Bronchial epithelial cell (primary cell): ENCODE results near the gene ARL13B. TPM values are rescaled to one million over a fixed set of nuclear protein-coding genes. Genes with fewer than 3 reads are reported as not detected.
A peak's percentile ranks its signal among the peaks of the same experiment; 100 is the strongest.
"Not testable (repeated sequence)": the region's sequence is repeated elsewhere in the genome, so short reads cannot be mapped to it uniquely, and the experiment has no call there.

ENCODE experiments used
- DNase-seq: peaks from one replicate; pipeline ENCODE4 v3.0.0-alpha.2; 2010; ENCODE audit warnings: low read depth
- FAIRE-seq: peaks from 2 replicates; lab custom pipeline; 2011; peaks lifted over from hg19 to GRCh38; lab: Jason Lieb, UNC
- H3K27me3 ChIP-seq: 2 replicates; pipeline ENCODE4 v1.5.1; 2011; ENCODE audit warnings: low read length; ENCODE audit not compliant: control insufficient read depth, insufficient read depth
- H3K36me3 ChIP-seq: 2 replicates; pipeline ENCODE4 v1.5.1; 2011; ENCODE audit warnings: low read length; ENCODE audit not compliant: control insufficient read depth, insufficient read depth
- H3K4me3 ChIP-seq: 2 replicates; pipeline ENCODE4 v1.5.1; 2011; ENCODE audit warnings: mild to moderate bottlenecking, low read depth, low read length, control low read depth
- total RNA-seq: library from RNA; depleted of rRNA; stranded (reverse); fragments of >200 nt; gene quantifications from 2 replicates; pipeline ENCODE4 v1.2.1, GENCODE V29; 2014
- TF ChIP-seq, protein P1 (sequence below): IDR thresholded peaks from 2 replicates; pipeline ENCODE4 v1.5.1; 2011; ENCODE audit warnings: mild to moderate bottlenecking, moderate library complexity, low read length, control low read depth, inconsistent platforms; ENCODE audit not compliant: insufficient read depth, severe bottlenecking

ARL13B gene
- total RNA-seq, 1 donor from 2014 or later: 6.8 TPM

GRCh38 chr3:94036909-94037507 lies 57.1 kb downstream of the ARL13B start:
- FAIRE-seq (no peak), DNase-seq (peak; percentile 49)
- Histone ChIP-seq H3K4me3 (no peak overlapping the region), H3K27me3 (no peaks in the 10 kb centered on the region), H3K36me3 (no peaks in the 10 kb centered on the region)
- TF ChIP-seq, protein P1, sequence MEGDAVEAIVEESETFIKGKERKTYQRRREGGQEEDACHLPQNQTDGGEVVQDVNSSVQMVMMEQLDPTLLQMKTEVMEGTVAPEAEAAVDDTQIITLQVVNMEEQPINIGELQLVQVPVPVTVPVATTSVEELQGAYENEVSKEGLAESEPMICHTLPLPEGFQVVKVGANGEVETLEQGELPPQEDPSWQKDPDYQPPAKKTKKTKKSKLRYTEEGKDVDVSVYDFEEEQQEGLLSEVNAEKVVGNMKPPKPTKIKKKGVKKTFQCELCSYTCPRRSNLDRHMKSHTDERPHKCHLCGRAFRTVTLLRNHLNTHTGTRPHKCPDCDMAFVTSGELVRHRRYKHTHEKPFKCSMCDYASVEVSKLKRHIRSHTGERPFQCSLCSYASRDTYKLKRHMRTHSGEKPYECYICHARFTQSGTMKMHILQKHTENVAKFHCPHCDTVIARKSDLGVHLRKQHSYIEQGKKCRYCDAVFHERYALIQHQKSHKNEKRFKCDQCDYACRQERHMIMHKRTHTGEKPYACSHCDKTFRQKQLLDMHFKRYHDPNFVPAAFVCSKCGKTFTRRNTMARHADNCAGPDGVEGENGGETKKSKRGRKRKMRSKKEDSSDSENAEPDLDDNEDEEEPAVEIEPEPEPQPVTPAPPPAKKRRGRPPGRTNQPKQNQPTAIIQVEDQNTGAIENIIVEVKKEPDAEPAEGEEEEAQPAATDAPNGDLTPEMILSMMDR: peak; percentile 65

DNA sequence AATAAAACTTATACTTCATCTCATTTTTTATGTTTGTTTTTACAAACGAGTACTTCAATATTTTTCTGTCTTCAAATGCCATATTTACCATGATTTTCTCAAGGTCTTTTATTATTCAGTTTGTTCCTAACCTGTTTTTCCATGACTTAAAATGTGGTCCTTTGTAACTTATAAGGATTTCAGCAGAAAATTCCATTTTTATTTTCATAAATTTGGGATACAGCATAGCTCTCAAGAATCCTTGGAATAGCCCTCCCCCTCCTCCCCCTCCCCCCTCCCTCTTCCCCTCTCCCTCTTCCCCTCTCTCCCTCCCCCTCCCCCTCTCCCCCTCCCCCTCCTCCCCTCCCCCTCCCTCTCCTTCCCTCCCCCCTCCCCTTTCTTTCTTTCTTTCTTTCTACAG lies 63.3 kb downstream of the ARL13B start:
- Histone ChIP-seq H3K27me3 (no peaks in the 10 kb centered on the region), H3K36me3 (no peaks in the 10 kb centered on the region), H3K4me3 (no peak overlapping the region)
- TF ChIP-seq, protein P1: no peak
- FAIRE-seq (no peak), DNase-seq (no peak)

DNA sequence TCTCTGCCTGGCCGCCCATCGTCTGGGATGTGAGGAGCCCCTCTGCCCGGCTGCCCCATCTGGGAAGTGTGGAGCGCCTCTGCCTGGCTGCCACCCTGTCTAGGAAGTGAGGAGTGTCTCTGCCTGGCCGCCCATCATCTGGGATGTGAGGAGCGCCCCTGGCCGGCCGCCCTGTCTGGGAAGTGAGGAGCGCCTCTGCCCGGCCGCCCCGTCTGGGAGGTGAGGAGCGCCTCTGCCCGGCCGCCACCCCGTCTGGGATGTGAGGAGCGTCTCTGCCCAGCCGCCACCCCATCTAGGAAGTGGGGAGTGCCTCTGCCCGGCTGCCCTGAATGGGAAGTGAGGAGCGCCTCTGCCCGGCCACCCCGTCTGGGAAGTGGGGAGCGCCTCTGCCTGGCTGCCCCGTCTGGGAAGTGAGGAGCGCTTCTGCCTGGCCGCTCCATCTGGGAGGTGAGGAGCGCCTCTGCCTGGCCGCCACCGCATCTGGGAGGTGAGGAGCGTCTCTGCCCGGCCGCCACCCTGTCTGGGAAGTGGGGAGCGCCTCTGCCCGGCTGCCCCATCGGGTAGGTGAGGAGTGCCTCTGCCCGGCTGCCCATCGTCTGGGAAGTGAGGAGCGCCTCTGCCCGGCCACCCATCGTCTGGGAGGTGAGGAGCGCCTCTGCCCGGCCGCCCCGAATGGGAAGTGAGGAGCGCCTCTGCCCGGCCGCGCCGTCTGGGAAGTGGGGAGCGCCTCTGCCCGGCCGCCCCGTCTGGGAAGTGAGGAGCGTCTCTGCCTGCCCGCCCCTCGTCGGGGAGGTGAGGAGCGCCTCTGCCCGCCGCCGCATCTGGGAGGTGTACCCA lies 64.4 kb downstream of the ARL13B start:
- not testable (repeated sequence) for H3K4me3 ChIP-seq

GRCh38 chr3:94046533-94046932 lies 66.6 kb downstream of the ARL13B start:
- Histone ChIP-seq H3K36me3 (no peaks in the 10 kb centered on the region), H3K4me3 (no peak overlapping the region), H3K27me3 (no peaks in the 10 kb centered on the region)
- FAIRE-seq (no peak), DNase-seq (no peak)
- TF ChIP-seq, protein P1: no peak

More for the DNA sequence above, 64.4 kb downstream of the ARL13B start:
- DNase-seq, FAIRE-seq, H3K36me3 ChIP-seq, H3K27me3 ChIP-seq: not testable (repeated sequence)

DNA sequence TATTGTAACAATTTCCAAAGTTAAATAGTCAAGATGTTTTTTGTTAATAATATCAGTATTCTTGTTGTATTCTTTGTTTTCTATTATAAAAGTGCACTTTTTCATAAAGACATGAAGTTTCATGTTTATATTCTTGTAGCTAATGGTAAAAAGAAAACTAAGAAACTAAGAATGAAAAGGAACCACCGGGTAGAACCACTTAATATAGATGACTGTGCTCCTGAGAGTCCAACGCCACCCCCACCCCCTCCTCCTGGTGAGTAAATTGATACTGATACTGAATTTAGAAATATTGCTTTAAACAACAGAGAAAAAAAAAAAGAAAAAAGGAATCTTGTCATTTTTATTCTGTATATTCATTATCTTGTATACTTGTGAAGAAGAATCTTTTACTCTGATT lies 69.3 kb downstream of the ARL13B start:
- no peak for DNase-seq
- Histone ChIP-seq H3K4me3 (no peak overlapping the region), H3K36me3 (no peaks in the 10 kb centered on the region), H3K27me3 (no peaks in the 10 kb centered on the region)
- TF ChIP-seq, protein P1: no peak
- FAIRE-seq: no peak

DNA sequence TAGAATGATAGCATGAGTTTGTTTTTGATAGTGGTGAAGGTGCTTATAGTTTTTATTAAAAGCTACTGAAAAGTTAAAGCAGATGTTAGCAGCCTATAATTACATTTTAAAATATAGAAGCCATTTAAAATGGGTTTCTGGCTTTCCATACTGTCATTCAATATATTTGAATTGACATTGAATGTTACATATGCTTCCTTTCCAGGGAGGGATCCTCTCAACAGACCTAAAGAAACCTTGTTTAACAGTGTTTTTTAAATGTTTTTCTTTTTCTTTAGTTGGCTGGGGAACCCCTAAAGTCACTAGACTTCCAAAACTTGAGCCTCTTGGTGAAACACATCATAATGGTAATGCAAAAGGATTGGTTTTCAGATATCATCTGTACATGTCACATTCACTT lies 70.6 kb downstream of the ARL13B start:
- Histone ChIP-seq H3K4me3 (no peak overlapping the region), H3K27me3 (no peaks in the 10 kb centered on the region), H3K36me3 (no peaks in the 10 kb centered on the region)
- no peak for FAIRE-seq
- no peak for DNase-seq
- TF ChIP-seq, protein P1: no peak
